ENCODE results near the gene SEPTIN14. TPM values are rescaled to one million over a fixed set of nuclear protein-coding genes. Genes with fewer than 3 reads are reported as not detected.

The SEPTIN14 gene
- polyA plus RNA-seq, 1 donor from 2014 or later: not detected

Other genes with a start within 250 kb of the SEPTIN14 start
- gene ZNF713, start 24.7 kb upstream of the SEPTIN14 start, polyA plus RNA-seq: 3.3 TPM
- 19.9 TPM for gene MRPS17, start 89.1 kb upstream of the SEPTIN14 start, polyA plus RNA-seq
- 43.7 TPM for gene NIPSNAP2, start 101.8 kb upstream of the SEPTIN14 start, polyA plus RNA-seq
- 5.6 TPM for gene PSPH, start 188.7 kb upstream of the SEPTIN14 start, polyA plus RNA-seq
- gene CCT6A, start 189.0 kb upstream of the SEPTIN14 start, polyA plus RNA-seq: 81.6 TPM
- gene SUMF2, start 201.5 kb upstream of the SEPTIN14 start, polyA plus RNA-seq: 130 TPM
- gene PHKG1, start 230.2 kb upstream of the SEPTIN14 start, polyA plus RNA-seq: not detected
- 530 TPM for gene CHCHD2, start 243.7 kb upstream of the SEPTIN14 start, polyA plus RNA-seq